Osteocyte (in vitro differentiated cells): Measurements from ENCODE around the gene SPHKAP. TPM values are rescaled to one million over a fixed set of nuclear protein-coding genes. Genes with fewer than 3 reads are reported as not detected.
"Not testable (repeated sequence)": the region's sequence is repeated elsewhere in the genome, so short reads cannot be mapped to it uniquely, and the experiment has no call there.

Source experiments
- DNase-seq: peaks from one replicate; pipeline ENCODE4 v3.0.0; 2021; ENCODE audit warnings: mixed read lengths; ENCODE audit not compliant: unreplicated experiment; ENCODE audit errors: extremely low spot score
- H3K27ac Mint-ChIP-seq: one replicate; pipeline ENCODE4 v1.8.0; 2021; ENCODE audit warnings: mild to moderate bottlenecking, mixed read lengths; ENCODE audit not compliant: unreplicated experiment
- H3K27me3 Mint-ChIP-seq: one replicate; pipeline ENCODE4 v1.8.0; 2021; ENCODE audit warnings: mixed read lengths; ENCODE audit not compliant: unreplicated experiment
- H3K36me3 Mint-ChIP-seq: one replicate; pipeline ENCODE4 v1.8.0; 2021; ENCODE audit warnings: mixed read lengths; ENCODE audit not compliant: unreplicated experiment
- H3K4me1 Mint-ChIP-seq: one replicate; pipeline ENCODE4 v1.8.0; 2021; ENCODE audit warnings: mixed read lengths; ENCODE audit not compliant: unreplicated experiment
- H3K4me3 Mint-ChIP-seq: one replicate; pipeline ENCODE4 v1.8.0; 2021; ENCODE audit warnings: mild to moderate bottlenecking, moderate library complexity, mixed read lengths; ENCODE audit not compliant: unreplicated experiment
- H3K9me3 Mint-ChIP-seq: one replicate; pipeline ENCODE4 v1.8.0; 2021; ENCODE audit warnings: mixed read lengths; ENCODE audit not compliant: unreplicated experiment
- CTCF ChIP-seq: fragments of 200-600 bp; sonication (generic); IDR thresholded peaks from 2 replicates; pipeline ENCODE4 v1.5.0; 2021; ENCODE audit warnings: antibody characterized with exemption, mild to moderate bottlenecking, moderate library complexity
- long read RNA-seq: library from polyadenylated mRNA; unstranded; transcript quantifications from one replicate; pipeline ENCODE4 v2.0.0, GENCODE V29; 2021
- total RNA-seq: library from RNA; stranded (reverse); gene quantifications from 2 replicates; pipeline ENCODE4 v1.2.1, GENCODE V29; 2021

The SPHKAP gene
- total RNA-seq: not detected in 2 replicates
- long read RNA-seq: 0 reads

- Mint-ChIP-seq H3K27ac (no peak within 1 kb of the TSS), H3K27me3 (peaks cover 28% of the 10 kb centered on the region), H3K4me3 (no peak within 1 kb of the TSS), H3K4me1 (no peaks in the 10 kb centered on the region), H3K36me3 (no peaks in the 10 kb centered on the region), H3K9me3 (peaks cover 11% of the 10 kb centered on the region)
- no peak for DNase-seq
- TF ChIP-seq CTCF: no peak
Measured at GRCh38 chr2:228181098-228182019, at the start of gene SPHKAP. Gene SPHKAP, minus strand, starts transcription at chr2:228181687. Its CDS starts 89 bp downstream, at chr2:228181598.

GRCh38 chr2:228227466-228227865 is 46.0 kb upstream of the SPHKAP start:
- Mint-ChIP-seq H3K27me3 (no peaks in the 10 kb centered on the region), H3K27ac (no peak overlapping the region), H3K36me3 (no peaks in the 10 kb centered on the region), H3K9me3 (peaks cover 15% of the 10 kb centered on the region), H3K4me1 (no peaks in the 10 kb centered on the region), H3K4me3 (no peak overlapping the region)
- DNase-seq: no peak
- no peak for TF ChIP-seq CTCF

- H3K27me3 Mint-ChIP-seq: no peaks in the 10 kb centered on the region
- peaks cover 10% of the 10 kb centered on the region for H3K9me3 Mint-ChIP-seq
- no peak for DNase-seq
- no peak for TF ChIP-seq CTCF
- no peaks in the 10 kb centered on the region for H3K36me3 Mint-ChIP-seq
- no peaks in the 10 kb centered on the region for H3K4me1 Mint-ChIP-seq
- no peak overlapping the region for H3K27ac Mint-ChIP-seq
- no peak overlapping the region for H3K4me3 Mint-ChIP-seq
Measured at GRCh38 chr2:228224410-228224809, 42.9 kb upstream of the SPHKAP start.

GRCh38 chr2:228218593-228218992 is 37.1 kb upstream of the SPHKAP start:
- not testable (repeated sequence) for DNase-seq, H3K36me3 Mint-ChIP-seq, H3K4me1 Mint-ChIP-seq, H3K27me3 Mint-ChIP-seq, H3K27ac Mint-ChIP-seq, H3K4me3 Mint-ChIP-seq
- peaks cover 18% of the 10 kb centered on the region for H3K9me3 Mint-ChIP-seq

- H3K4me3 Mint-ChIP-seq: no peak overlapping the region
- TF ChIP-seq CTCF: no peak
- H3K4me1 Mint-ChIP-seq: no peaks in the 10 kb centered on the region
- peaks cover 11% of the 10 kb centered on the region for H3K9me3 Mint-ChIP-seq
- H3K27ac Mint-ChIP-seq: no peak overlapping the region
- H3K27me3 Mint-ChIP-seq: no peaks in the 10 kb centered on the region
- no peak for DNase-seq
- no peaks in the 10 kb centered on the region for H3K36me3 Mint-ChIP-seq
Measured at GRCh38 chr2:228197504-228197903, 16.0 kb upstream of the SPHKAP start.
